Measurements from ENCODE around the gene TH.

TH gene

GRCh38 chr11:2157294-2158040, 14.1 kb downstream of the TH start:
- Histone ChIP-seq H3K4me3 (ENCODE audit: low read length) (no peak overlapping the region), H3K4me1 (ENCODE audit: insufficient read depth, low read length) (no peaks in the 10 kb centered on the region), H3K27ac (ENCODE audit: low read length) (no peak overlapping the region), H3K9me3 (ENCODE audit: insufficient read depth, low read depth, low read length) (no peaks in the 10 kb centered on the region), H3K36me3 (ENCODE audit: insufficient read depth, low read depth, low read length) (no peaks in the 10 kb centered on the region), H3K9ac (ENCODE audit: low read depth, low read length) (no peak overlapping the region), H3K27me3 (ENCODE audit: insufficient read depth, low read length) (no peaks in the 10 kb centered on the region)

GRCh38 chr11:2156416-2157182, 15.0 kb downstream of the TH start:
- no peak overlapping the region for H3K9ac ChIP-seq (ENCODE audit: low read depth, low read length)
- H3K27me3 ChIP-seq (ENCODE audit: insufficient read depth, low read length) = peaks cover 3% of the 10 kb centered on the region; the same call in 1 of the 2 replicates
- no peaks in the 10 kb centered on the region for H3K36me3 ChIP-seq (ENCODE audit: insufficient read depth, low read depth, low read length)
- no peaks in the 10 kb centered on the region for H3K4me1 ChIP-seq (ENCODE audit: insufficient read depth, low read length)
- H3K4me3 ChIP-seq (ENCODE audit: low read length) = no peak overlapping the region
- no peaks in the 10 kb centered on the region for H3K9me3 ChIP-seq (ENCODE audit: insufficient read depth, low read depth, low read length)
- no peak overlapping the region for H3K27ac ChIP-seq (ENCODE audit: low read length)

DNA sequence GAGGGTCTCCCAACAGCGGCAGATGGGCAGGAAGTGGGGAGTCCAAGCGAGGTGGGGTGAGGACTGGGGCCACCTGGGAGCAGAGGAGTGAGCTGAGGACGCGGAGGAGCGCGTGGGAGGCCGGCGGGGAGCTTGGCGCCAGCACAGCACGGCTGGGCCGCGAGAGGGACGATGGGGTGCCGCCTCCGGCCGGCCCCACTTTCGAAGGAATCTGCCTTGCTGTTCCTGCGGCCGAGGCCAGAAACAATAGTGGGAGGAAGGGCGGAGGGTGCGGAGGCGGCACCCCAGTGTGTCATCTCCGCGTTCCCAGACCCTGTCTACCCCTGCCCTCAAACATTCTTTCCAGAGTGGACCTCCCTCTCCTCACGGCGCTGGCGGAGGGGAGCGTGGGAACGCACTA, 16.1 kb downstream of the TH start:
- Histone ChIP-seq H3K36me3 (ENCODE audit: insufficient read depth, low read depth, low read length) (no peaks in the 10 kb centered on the region), H3K27me3 (ENCODE audit: insufficient read depth, low read length) (peaks cover 13% of the 10 kb centered on the region), H3K4me1 (ENCODE audit: insufficient read depth, low read length) (no peaks in the 10 kb centered on the region; the same call in 1 of the 2 replicates), H3K9ac (ENCODE audit: low read depth, low read length) (no peak overlapping the region), H3K4me3 (ENCODE audit: low read length) (no peak overlapping the region), H3K9me3 (ENCODE audit: insufficient read depth, low read depth, low read length) (no peaks in the 10 kb centered on the region), H3K27ac (ENCODE audit: low read length) (no peak overlapping the region)

GRCh38 chr11:2154889-2155288, 16.7 kb downstream of the TH start:
- no peak overlapping the region for H3K4me3 ChIP-seq (ENCODE audit: low read length)
- peaks cover 19% of the 10 kb centered on the region for H3K27me3 ChIP-seq (ENCODE audit: insufficient read depth, low read length)
- no peak overlapping the region for H3K9ac ChIP-seq (ENCODE audit: low read depth, low read length)
- no peak overlapping the region for H3K27ac ChIP-seq (ENCODE audit: low read length)
- H3K4me1 ChIP-seq (ENCODE audit: insufficient read depth, low read length) = no peaks in the 10 kb centered on the region; the same call in 1 of the 2 replicates
- no peaks in the 10 kb centered on the region for H3K36me3 ChIP-seq (ENCODE audit: insufficient read depth, low read depth, low read length)
- no peaks in the 10 kb centered on the region for H3K9me3 ChIP-seq (ENCODE audit: insufficient read depth, low read depth, low read length)

DNA sequence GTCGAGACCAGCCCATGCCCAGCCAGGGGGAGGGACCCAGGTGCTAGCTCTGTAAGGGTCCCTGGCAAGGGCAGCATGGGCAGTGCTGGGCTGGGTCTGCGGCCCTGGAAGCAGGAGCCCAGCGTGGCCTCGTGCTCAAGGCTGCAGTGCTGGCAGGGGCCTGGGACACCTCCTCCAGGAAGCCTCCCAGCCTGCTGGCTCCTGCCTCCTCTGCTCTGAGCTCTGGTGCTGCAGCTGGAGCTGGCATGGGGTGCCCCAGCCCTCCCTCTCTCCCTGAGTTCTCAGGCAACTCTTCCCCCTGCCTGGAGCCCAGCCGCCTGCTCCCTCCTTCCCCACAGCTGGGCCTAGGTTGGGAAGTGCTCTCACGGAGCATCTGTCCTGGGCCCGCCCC, 17.4 kb downstream of the TH start:
- H3K4me1 ChIP-seq (ENCODE audit: insufficient read depth, low read length) = no peaks in the 10 kb centered on the region; the same call in 1 of the 2 replicates
- H3K27me3 ChIP-seq (ENCODE audit: insufficient read depth, low read length) = peaks cover 26% of the 10 kb centered on the region
- no peak overlapping the region for H3K27ac ChIP-seq (ENCODE audit: low read length)
- H3K36me3 ChIP-seq (ENCODE audit: insufficient read depth, low read depth, low read length) = no peaks in the 10 kb centered on the region
- no peaks in the 10 kb centered on the region for H3K9me3 ChIP-seq (ENCODE audit: insufficient read depth, low read depth, low read length)
- no peak overlapping the region for H3K9ac ChIP-seq (ENCODE audit: low read depth, low read length)
- no peak overlapping the region for H3K4me3 ChIP-seq (ENCODE audit: low read length)

DNA sequence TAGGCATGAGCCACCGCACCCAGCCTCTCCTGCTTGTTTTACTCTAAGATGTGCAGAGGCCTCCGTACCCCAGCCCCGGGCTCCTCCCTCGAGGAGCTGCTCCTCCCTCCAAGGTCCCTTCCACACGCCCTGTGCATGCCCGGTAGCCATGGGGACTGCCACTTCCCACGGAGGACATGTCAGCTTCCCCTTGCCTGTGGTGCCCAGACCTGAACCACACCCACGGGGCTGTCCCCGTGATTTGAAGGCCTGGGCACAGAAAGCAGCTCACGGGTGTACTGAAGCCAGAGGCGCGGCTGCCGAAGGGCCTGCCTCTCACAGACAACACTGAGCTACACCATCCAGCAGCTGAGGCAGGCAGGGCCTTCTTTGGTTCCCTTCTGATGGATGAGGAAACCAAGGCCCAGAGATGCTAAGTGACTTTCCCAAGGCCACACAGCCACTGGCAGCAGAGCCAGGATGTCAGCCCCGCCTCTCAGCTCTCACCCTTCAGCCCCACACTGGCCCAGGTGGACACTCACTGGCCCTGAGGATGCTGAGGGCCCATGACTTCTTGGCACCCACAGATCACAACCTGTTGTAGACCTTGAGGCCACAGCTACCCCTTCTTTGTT, 17.9 kb downstream of the TH start:
- Histone ChIP-seq H3K4me1 (ENCODE audit: insufficient read depth, low read length) (no peaks in the 10 kb centered on the region; the same call in 1 of the 2 replicates), H3K9me3 (ENCODE audit: insufficient read depth, low read depth, low read length) (no peaks in the 10 kb centered on the region), H3K27ac (ENCODE audit: low read length) (no peak overlapping the region), H3K36me3 (ENCODE audit: insufficient read depth, low read depth, low read length) (no peaks in the 10 kb centered on the region), H3K27me3 (ENCODE audit: insufficient read depth, low read length) (peaks cover 31% of the 10 kb centered on the region), H3K4me3 (ENCODE audit: low read length) (no peak overlapping the region), H3K9ac (ENCODE audit: low read depth, low read length) (no peak overlapping the region)

GRCh38 chr11:2151500-2152257, 19.9 kb downstream of the TH start:
- Histone ChIP-seq H3K9ac (ENCODE audit: low read depth, low read length) (no peak overlapping the region), H3K27me3 (ENCODE audit: insufficient read depth, low read length) (peaks cover 51% of the 10 kb centered on the region), H3K4me1 (ENCODE audit: insufficient read depth, low read length) (no peaks in the 10 kb centered on the region; the same call in 1 of the 2 replicates), H3K27ac (ENCODE audit: low read length) (no peak overlapping the region), H3K36me3 (ENCODE audit: insufficient read depth, low read depth, low read length) (no peaks in the 10 kb centered on the region), H3K9me3 (ENCODE audit: insufficient read depth, low read depth, low read length) (no peaks in the 10 kb centered on the region), H3K4me3 (ENCODE audit: low read length) (0 out of 2 replicates have a peak overlapping the region, but pooled peaks have one; percentile 16)

GRCh38 chr11:2149864-2150847, 21.5 kb downstream of the TH start:
- no peaks in the 10 kb centered on the region for H3K9me3 ChIP-seq (ENCODE audit: insufficient read depth, low read depth, low read length)
- H3K4me1 ChIP-seq (ENCODE audit: insufficient read depth, low read length) = no peaks in the 10 kb centered on the region; the same call in 1 of the 2 replicates
- H3K4me3 ChIP-seq (ENCODE audit: low read length) = no peak overlapping the region
- no peak overlapping the region for H3K9ac ChIP-seq (ENCODE audit: low read depth, low read length)
- no peak overlapping the region for H3K27ac ChIP-seq (ENCODE audit: low read length)
- H3K36me3 ChIP-seq (ENCODE audit: insufficient read depth, low read depth, low read length) = no peaks in the 10 kb centered on the region
- H3K27me3 ChIP-seq (ENCODE audit: insufficient read depth, low read length) = peaks cover 66% of the 10 kb centered on the region

GRCh38 chr11:2149460-2149859, 22.2 kb downstream of the TH start:
- Histone ChIP-seq H3K9me3 (ENCODE audit: insufficient read depth, low read depth, low read length) (no peaks in the 10 kb centered on the region), H3K4me3 (ENCODE audit: low read length) (no peak overlapping the region), H3K27me3 (ENCODE audit: insufficient read depth, low read length) (peaks cover 73% of the 10 kb centered on the region), H3K4me1 (ENCODE audit: insufficient read depth, low read length) (no peaks in the 10 kb centered on the region; the same call in 1 of the 2 replicates), H3K9ac (ENCODE audit: low read depth, low read length) (no peak overlapping the region), H3K27ac (ENCODE audit: low read length) (no peak overlapping the region), H3K36me3 (ENCODE audit: insufficient read depth, low read depth, low read length) (no peaks in the 10 kb centered on the region)

- Histone ChIP-seq H3K9ac (ENCODE audit: low read depth, low read length) (no peak overlapping the region), H3K27me3 (ENCODE audit: insufficient read depth, low read length) (peaks cover 82% of the 10 kb centered on the region), H3K4me1 (ENCODE audit: insufficient read depth, low read length) (no peaks in the 10 kb centered on the region; the same call in 1 of the 2 replicates), H3K36me3 (ENCODE audit: insufficient read depth, low read depth, low read length) (no peaks in the 10 kb centered on the region), H3K9me3 (ENCODE audit: insufficient read depth, low read depth, low read length) (no peaks in the 10 kb centered on the region), H3K27ac (ENCODE audit: low read length) (no peak overlapping the region), H3K4me3 (ENCODE audit: low read length) (no peak overlapping the region)
Measured at GRCh38 chr11:2148595-2148994, 23.0 kb downstream of the TH start.

Measured in iPS-20b (cell line).